ENCODE data around the gene MEGF11.

GRCh38 chr15:66115568-66116206, 137.9 kb downstream of the MEGF11 start:
- TF ChIP-seq POLR2A (IDR thresholded peaks at IDR 0.05) (no peak), CTCF (IDR thresholded peaks at IDR 0.05 in 8 of 11, conservative IDR thresholded peaks at IDR 0.05 in 3 of 11) (no peak), POLR2AphosphoS5 (IDR thresholded peaks at IDR 0.05) (no peak)
